ENCODE results near the gene FAF1.
"Not testable (repeated sequence)": the region's sequence is repeated elsewhere in the genome, so short reads cannot be mapped to it uniquely, and the experiment has no call there.

Gene FAF1

GRCh38 chr1:50959303-50959912 lies 659 bp downstream of the FAF1 start:
- Mint-ChIP-seq H3K4me1 (ENCODE audit: low read depth) (peaks cover 15% of the 10 kb centered on the region), H3K9me3 (no peaks in the 10 kb centered on the region), H3K27ac (peak overlapping the region; percentile 49), H3K27me3 (ENCODE audit: low read depth) (peaks cover 4% of the 10 kb centered on the region), H3K36me3 (ENCODE audit: low read depth) (peaks cover 2% of the 10 kb centered on the region), H3K4me3 (peak overlapping the region; percentile 88)
- no peak for DNase-seq (ENCODE audit: low spot score)

DNA sequence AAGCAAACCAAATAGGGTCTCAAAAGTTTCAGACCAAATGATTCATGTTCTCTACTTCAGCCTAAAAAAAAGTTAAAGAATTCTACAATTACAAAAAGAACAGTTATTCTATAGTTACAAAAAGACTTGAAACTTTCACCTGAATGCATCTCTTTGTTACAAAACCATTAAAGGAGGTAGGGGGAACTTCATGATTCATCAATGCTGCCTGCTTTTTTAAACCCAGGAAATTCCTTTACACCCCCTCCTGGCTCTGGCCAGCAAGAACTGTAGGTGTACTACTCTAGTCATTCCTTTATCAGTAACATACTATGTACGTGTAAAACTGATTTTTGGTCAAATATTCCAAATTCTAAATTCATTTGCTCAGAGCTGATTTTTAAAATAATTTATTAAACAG lies 5.0 kb downstream of the FAF1 start:
- H3K4me1 Mint-ChIP-seq (ENCODE audit: low read depth), result peaks cover 12% of the 10 kb centered on the region
- H3K27ac Mint-ChIP-seq, result no peak overlapping the region
- H3K9me3 Mint-ChIP-seq, result no peaks in the 10 kb centered on the region
- H3K36me3 Mint-ChIP-seq (ENCODE audit: low read depth), result peaks cover 3% of the 10 kb centered on the region
- DNase-seq (ENCODE audit: low spot score), result no peak
- no peaks in the 10 kb centered on the region for H3K27me3 Mint-ChIP-seq (ENCODE audit: low read depth)
- H3K4me3 Mint-ChIP-seq, result no peak overlapping the region

- not testable (repeated sequence) for H3K4me1 Mint-ChIP-seq (ENCODE audit: low read depth); DNase-seq (ENCODE audit: low spot score); H3K4me3 Mint-ChIP-seq; H3K27ac Mint-ChIP-seq; H3K27me3 Mint-ChIP-seq (ENCODE audit: low read depth); H3K9me3 Mint-ChIP-seq; H3K36me3 Mint-ChIP-seq (ENCODE audit: low read depth)
Observed at GRCh38 chr1:50952566-50952965, 7.5 kb downstream of the FAF1 start.

GRCh38 chr1:50950396-50950795 lies 9.7 kb downstream of the FAF1 start:
- H3K27ac Mint-ChIP-seq, result no peak overlapping the region
- H3K4me3 Mint-ChIP-seq, result no peak overlapping the region
- H3K4me1 Mint-ChIP-seq (ENCODE audit: low read depth), result peaks cover 6% of the 10 kb centered on the region
- H3K9me3 Mint-ChIP-seq, result no peaks in the 10 kb centered on the region
- no peaks in the 10 kb centered on the region for H3K27me3 Mint-ChIP-seq (ENCODE audit: low read depth)
- H3K36me3 Mint-ChIP-seq (ENCODE audit: low read depth), result peaks cover 3% of the 10 kb centered on the region
- no peak for DNase-seq (ENCODE audit: low spot score)

DNA sequence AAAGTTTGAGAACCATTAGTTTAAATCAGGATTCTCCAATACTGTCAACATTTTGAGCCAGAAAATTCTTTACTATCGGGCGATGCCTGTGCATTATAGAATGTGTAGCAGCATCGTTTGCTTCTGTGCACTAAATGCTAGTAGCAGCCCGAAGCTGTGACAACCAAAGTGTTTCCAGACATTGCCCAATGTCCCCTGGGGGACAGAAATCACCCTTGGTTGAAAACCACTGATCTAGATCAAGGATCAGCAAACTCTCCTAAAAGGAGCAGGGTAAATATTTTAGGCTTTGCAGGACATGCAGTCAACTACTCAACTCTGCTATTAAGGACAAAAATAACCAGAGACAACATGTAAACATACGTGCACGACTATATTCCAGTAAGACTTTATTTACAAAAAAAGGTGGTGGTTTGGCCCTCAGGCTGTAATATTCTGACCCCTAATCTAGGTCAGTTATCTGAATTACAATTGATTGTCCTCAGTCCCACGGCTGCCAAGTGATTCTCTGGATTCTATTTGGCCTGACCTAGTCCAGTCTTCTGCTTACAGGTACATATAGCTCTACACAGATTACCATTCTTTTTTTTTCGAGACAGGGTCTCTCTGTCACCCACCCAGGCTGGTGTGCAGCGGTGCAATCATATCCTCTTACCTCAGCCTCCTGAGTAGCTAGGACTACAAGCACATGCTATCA lies 10.6 kb downstream of the FAF1 start:
- Mint-ChIP-seq H3K4me1 (ENCODE audit: low read depth) (peaks cover 6% of the 10 kb centered on the region), H3K4me3 (no peak overlapping the region), H3K9me3 (no peaks in the 10 kb centered on the region), H3K27me3 (ENCODE audit: low read depth) (no peaks in the 10 kb centered on the region), H3K27ac (no peak overlapping the region), H3K36me3 (ENCODE audit: low read depth) (peaks cover 3% of the 10 kb centered on the region)
- DNase-seq (ENCODE audit: low spot score), result no peak

DNA sequence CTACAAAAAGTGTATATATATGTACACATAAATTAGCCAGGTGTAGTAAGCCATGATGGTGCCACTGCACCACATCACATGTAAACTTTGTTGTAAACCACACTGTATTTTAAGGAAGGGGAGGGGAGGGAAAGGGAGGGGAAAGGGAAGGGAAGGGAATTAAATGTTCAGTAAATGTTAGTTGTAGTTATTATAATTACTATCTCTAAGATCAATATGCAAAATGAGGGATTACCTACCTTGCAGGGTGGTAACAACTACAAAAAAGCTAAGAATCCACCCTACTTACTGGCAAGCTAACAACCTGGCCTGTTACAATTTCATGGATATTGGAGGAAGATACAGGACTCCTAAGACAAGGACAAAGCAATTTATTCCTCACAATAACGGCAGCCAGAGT lies 17.7 kb downstream of the FAF1 start:
- no peaks in the 10 kb centered on the region for H3K9me3 Mint-ChIP-seq
- peaks cover 13% of the 10 kb centered on the region for H3K4me1 Mint-ChIP-seq (ENCODE audit: low read depth)
- H3K27me3 Mint-ChIP-seq (ENCODE audit: low read depth), result no peaks in the 10 kb centered on the region
- H3K4me3 Mint-ChIP-seq, result no peak overlapping the region
- H3K27ac Mint-ChIP-seq, result no peak overlapping the region
- H3K36me3 Mint-ChIP-seq (ENCODE audit: low read depth), result no peaks in the 10 kb centered on the region
- DNase-seq (ENCODE audit: low spot score), result no peak

DNA sequence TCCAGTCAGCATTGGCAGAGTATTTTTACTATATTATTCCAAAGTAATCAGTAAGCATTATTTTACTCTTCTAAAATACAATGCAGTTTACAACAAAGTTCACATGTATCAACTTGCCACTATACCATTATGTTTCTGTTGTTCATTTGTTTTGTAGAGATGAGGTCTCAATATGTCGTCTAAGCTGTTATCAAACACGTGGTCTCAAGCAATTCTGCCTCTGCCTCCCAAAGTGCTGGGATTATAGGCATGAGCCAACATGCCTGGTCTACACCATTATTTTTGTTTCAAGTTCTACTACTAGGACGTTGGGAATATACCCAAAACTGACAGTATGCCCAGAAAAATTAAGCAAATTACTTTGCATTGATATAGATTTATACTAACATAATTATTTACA lies 19.8 kb downstream of the FAF1 start:
- H3K27me3 Mint-ChIP-seq (ENCODE audit: low read depth), result no peaks in the 10 kb centered on the region
- H3K27ac Mint-ChIP-seq, result no peak overlapping the region
- no peaks in the 10 kb centered on the region for H3K9me3 Mint-ChIP-seq
- no peak for DNase-seq (ENCODE audit: low spot score)
- H3K36me3 Mint-ChIP-seq (ENCODE audit: low read depth), result no peaks in the 10 kb centered on the region
- peaks cover 10% of the 10 kb centered on the region for H3K4me1 Mint-ChIP-seq (ENCODE audit: low read depth)
- no peak overlapping the region for H3K4me3 Mint-ChIP-seq

DNA sequence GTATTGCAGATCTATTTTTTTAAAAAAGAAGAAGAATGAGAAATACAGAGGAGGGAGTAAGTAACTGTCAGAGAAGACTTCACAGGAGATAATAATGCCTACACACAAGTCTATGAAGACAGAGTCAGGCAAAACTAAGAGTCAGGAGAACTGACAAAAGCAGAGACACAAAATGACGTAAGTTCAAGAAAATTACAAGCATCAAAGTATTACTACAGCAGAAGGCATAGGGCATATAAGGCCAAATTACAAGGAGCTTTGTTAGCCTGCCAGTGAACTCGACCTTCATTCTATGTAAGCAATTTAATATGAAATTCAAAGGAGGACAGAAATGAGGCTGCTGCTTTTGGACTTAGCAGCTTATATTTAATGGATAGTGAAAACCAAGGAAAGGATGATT lies 23.7 kb downstream of the FAF1 start:
- Mint-ChIP-seq H3K9me3 (no peaks in the 10 kb centered on the region), H3K27me3 (ENCODE audit: low read depth) (no peaks in the 10 kb centered on the region), H3K4me3 (no peak overlapping the region), H3K4me1 (ENCODE audit: low read depth) (peaks cover 3% of the 10 kb centered on the region), H3K27ac (no peak overlapping the region), H3K36me3 (ENCODE audit: low read depth) (no peaks in the 10 kb centered on the region)
- DNase-seq (ENCODE audit: low spot score), result no peak

GRCh38 chr1:50935276-50935675 lies 24.8 kb downstream of the FAF1 start:
- not testable (repeated sequence) for H3K27ac Mint-ChIP-seq; H3K9me3 Mint-ChIP-seq; H3K4me3 Mint-ChIP-seq; H3K36me3 Mint-ChIP-seq (ENCODE audit: low read depth); DNase-seq (ENCODE audit: low spot score); H3K27me3 Mint-ChIP-seq (ENCODE audit: low read depth); H3K4me1 Mint-ChIP-seq (ENCODE audit: low read depth)

DNA sequence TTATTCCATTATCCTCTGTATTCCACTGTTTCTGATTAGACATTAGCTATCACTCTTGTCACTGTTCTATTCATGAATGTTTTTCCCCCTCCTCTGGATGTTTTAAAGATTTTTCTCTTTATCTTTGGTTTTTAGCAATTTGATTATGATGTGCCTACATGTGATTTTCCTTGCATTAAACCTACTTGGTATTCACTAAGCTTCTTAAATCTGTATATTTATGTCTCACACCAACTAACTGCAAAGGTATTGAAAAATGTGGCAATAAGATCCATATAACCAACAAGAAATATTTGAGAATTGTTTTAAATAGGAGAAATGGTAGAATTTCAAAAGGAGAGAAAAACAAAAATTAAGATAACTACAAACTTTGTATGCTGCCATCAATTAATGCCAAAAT lies 25.2 kb downstream of the FAF1 start:
- no peaks in the 10 kb centered on the region for H3K27me3 Mint-ChIP-seq (ENCODE audit: low read depth)
- no peaks in the 10 kb centered on the region for H3K9me3 Mint-ChIP-seq

DNA sequence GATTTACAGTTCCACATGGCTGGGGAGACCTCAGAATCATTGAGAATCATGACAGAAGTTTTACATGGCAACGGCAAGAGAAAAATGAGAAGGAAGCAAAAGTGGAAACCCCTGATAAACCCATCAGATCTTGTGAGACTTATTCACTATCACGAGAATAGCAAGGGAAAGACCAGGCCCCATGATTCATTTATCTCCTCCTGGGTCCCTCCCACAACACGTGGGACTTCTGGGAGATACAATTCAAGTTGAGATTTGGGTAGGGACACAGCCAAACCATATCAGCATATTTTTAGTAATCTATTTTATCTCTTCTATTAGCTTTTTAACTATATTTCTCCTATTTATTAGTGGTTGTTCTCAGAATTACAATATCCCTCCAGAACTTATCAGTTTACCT lies 26.3 kb downstream of the FAF1 start:
- not testable (repeated sequence) for H3K27me3 Mint-ChIP-seq (ENCODE audit: low read depth)
- H3K4me1 Mint-ChIP-seq (ENCODE audit: low read depth), result peaks cover 13% of the 10 kb centered on the region

More for the DNA sequence above, 25.2 kb downstream of the FAF1 start:
- H3K27ac Mint-ChIP-seq, result no peak overlapping the region
- H3K4me3 Mint-ChIP-seq, result no peak overlapping the region
- H3K36me3 Mint-ChIP-seq (ENCODE audit: low read depth), result no peaks in the 10 kb centered on the region
- peaks cover 13% of the 10 kb centered on the region for H3K4me1 Mint-ChIP-seq (ENCODE audit: low read depth)
- no peak for DNase-seq (ENCODE audit: low spot score)

GRCh38 chr1:50932043-50932442 lies 28.0 kb downstream of the FAF1 start:
- not testable (repeated sequence) for DNase-seq (ENCODE audit: low spot score)

More for the DNA sequence above, 26.3 kb downstream of the FAF1 start:
- H3K9me3 Mint-ChIP-seq; H3K36me3 Mint-ChIP-seq (ENCODE audit: low read depth); H3K4me3 Mint-ChIP-seq; DNase-seq (ENCODE audit: low spot score); H3K27ac Mint-ChIP-seq: not testable (repeated sequence)

DNA sequence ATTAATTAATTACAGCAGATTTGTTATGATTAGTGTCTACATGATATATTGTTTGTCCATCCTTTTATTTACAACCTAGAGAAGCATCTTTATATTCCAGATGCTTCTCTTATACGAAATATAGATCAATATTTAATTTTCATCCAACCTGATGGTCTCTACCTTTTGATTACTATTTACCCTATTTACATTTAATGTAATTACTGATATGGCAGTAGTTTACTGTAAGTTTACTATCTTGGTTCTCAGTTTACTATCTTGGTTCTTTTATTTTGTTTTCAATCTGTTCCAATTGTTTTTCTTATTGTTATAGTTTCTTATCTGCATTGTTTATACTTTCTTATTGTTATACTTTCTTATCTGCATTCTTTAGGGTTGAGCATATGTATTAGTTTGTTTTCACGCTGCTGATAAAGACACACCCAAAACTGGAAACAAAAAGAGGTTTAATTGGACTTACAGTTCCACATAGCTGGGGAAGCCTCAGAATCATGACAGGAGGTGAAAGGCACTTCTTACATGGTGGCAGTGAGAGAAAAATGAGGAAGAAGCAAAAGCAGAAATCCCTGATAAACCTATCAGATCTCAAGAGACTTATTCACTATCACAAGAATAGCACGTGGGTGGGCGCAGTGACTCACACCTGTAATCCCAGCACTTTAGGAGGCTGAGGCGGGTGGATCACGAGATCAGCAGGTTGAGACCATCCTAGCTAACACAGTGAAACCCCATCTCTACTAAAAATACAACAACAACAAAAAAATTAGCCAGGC lies 28.9 kb downstream of the FAF1 start:
- DNase-seq (ENCODE audit: low spot score), result no peak
- Mint-ChIP-seq H3K4me1 (ENCODE audit: low read depth) (peaks cover 13% of the 10 kb centered on the region), H3K27ac (no peak overlapping the region), H3K36me3 (ENCODE audit: low read depth) (peaks cover 2% of the 10 kb centered on the region), H3K27me3 (ENCODE audit: low read depth) (no peaks in the 10 kb centered on the region), H3K9me3 (no peaks in the 10 kb centered on the region), H3K4me3 (no peak overlapping the region)

More at GRCh38 chr1:50932043-50932442, 28.0 kb downstream of the FAF1 start:
- not testable (repeated sequence) for H3K9me3 Mint-ChIP-seq; H3K27me3 Mint-ChIP-seq (ENCODE audit: low read depth); H3K36me3 Mint-ChIP-seq (ENCODE audit: low read depth); H3K4me3 Mint-ChIP-seq; H3K27ac Mint-ChIP-seq
- peaks cover 13% of the 10 kb centered on the region for H3K4me1 Mint-ChIP-seq (ENCODE audit: low read depth)

DNA sequence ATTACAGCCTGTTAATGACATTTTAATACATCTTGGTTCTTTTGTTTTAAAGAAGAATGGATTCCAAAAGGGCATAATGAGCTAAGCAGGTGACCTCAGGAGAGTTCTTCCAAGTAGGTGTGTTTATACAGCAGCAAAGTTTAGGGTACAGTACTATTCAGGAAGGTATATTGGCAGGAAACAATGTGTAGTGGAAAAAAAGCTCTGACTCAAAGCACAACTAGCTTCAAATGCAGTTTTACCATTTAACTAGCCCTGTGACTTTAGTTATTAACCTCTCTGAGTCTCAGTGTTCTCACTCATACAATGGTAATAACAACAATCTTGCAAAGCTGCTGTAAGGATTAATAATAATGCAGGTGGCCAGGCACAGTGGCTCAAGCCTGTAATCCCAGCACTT lies 29.9 kb downstream of the FAF1 start:
- no peak overlapping the region for H3K27ac Mint-ChIP-seq
- DNase-seq (ENCODE audit: low spot score), result no peak
- no peaks in the 10 kb centered on the region for H3K27me3 Mint-ChIP-seq (ENCODE audit: low read depth)
- H3K9me3 Mint-ChIP-seq, result no peaks in the 10 kb centered on the region
- H3K36me3 Mint-ChIP-seq (ENCODE audit: low read depth), result peaks cover 2% of the 10 kb centered on the region
- H3K4me3 Mint-ChIP-seq, result no peak overlapping the region
- H3K4me1 Mint-ChIP-seq (ENCODE audit: low read depth), result peaks cover 13% of the 10 kb centered on the region
